CD4-positive, alpha-beta T cell treated with Interleukin-15 for 4 hours (primary cell): Measurements from ENCODE around the gene QRICH2.
"Not testable (repeated sequence)": the region's sequence is repeated elsewhere in the genome, so short reads cannot be mapped to it uniquely, and the experiment has no call there.

Source experiments
- DNase-seq: peaks from one replicate; pipeline ENCODE4 v3.0.0-alpha.2; 2020; ENCODE audit warnings: low spot score

QRICH2 gene

GRCh38 chr17:76265624-76266243, 42.3 kb downstream of the QRICH2 start:
- peak; percentile 68 for DNase-seq

- DNase-seq = peak; percentile 100
These were observed 43.1 kb downstream of the QRICH2 start, which contains the start of gene UBALD2 for GRCh38 chr17:76264755-76265623. Gene UBALD2 (plus strand): TSS chr17:76265348. CDS start chr17:76265506, 158 bp downstream.

DNA sequence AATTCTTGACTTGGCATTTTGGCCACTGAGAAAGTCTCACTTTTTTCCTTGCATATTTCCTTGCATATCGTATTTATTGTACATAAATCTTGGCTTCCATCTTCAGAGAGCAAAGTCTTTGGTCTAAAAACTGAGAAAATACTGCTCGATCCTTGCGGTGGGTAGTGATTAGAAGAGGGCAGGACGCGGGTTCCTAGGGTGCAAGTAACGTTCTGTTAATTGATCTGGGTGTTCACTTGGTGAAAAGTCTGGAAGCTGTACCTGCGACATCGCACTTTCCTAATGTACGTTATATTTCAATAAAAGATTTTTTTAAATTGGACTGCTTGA, 43.7 kb downstream of the QRICH2 start:
- no peak for DNase-seq

- no peak for DNase-seq
These were observed 44.2 kb downstream of the QRICH2 start for GRCh38 chr17:76263896-76264295.

GRCh38 chr17:76262732-76263344, 45.2 kb downstream of the QRICH2 start:
- DNase-seq = no peak

GRCh38 chr17:76261421-76262215, 46.5 kb downstream of the QRICH2 start:
- DNase-seq = no peak

GRCh38 chr17:76260669-76261068, 47.4 kb downstream of the QRICH2 start:
- DNase-seq = no peak

- no peak for DNase-seq
These were observed 47.9 kb downstream of the QRICH2 start for GRCh38 chr17:76260220-76260619.

- peak; percentile 45 for DNase-seq
These were observed 51.5 kb downstream of the QRICH2 start for GRCh38 chr17:76256430-76257050.

GRCh38 chr17:76255801-76256429, 52.2 kb downstream of the QRICH2 start:
- DNase-seq = no peak

DNA sequence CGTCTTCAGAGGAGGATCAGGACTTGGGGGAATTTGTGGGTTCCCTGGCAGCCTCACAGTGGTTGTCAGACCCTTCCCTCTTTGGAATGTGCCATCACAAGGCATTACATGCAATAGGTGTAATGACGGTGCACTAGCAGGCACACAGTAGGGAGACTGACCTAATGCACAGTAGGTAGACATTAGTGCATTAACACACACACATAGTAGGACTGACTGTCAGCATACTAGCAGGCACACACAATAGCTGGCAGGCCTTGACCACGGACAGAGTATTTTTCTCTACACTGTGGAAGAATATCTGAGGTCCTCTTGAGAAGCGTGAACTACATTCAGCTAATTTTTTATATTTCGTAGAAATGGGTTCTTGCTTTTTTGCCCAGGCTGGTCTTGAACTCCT, 53.8 kb downstream of the QRICH2 start:
- no peak for DNase-seq

DNA sequence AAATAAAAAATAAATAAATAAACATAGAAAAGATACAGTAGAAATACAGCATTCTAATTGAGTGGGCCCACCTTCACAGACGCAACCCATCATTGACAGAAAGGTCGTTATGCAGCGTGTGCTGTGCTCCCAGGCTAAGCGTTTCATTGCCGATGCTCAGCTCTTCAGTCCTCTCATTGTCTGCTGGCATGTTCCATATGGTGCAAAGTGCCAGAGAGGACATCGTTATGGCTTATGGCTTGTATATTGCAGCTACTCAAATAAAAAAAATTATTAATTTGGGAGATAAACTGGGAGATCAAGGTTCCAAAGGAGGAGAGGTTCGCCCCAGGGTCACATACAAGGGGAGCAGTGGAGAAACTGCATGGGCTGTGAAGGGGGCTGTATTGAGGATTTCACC, 54.2 kb downstream of the QRICH2 start:
- no peak for DNase-seq

GRCh38 chr17:76252967-76253766, 54.9 kb downstream of the QRICH2 start:
- DNase-seq = not testable (repeated sequence)

- peak; percentile 44 for DNase-seq
These were observed 55.8 kb downstream of the QRICH2 start for GRCh38 chr17:76252040-76252954.

- DNase-seq = no peak
These were observed 56.5 kb downstream of the QRICH2 start for GRCh38 chr17:76251478-76252039.

DNA sequence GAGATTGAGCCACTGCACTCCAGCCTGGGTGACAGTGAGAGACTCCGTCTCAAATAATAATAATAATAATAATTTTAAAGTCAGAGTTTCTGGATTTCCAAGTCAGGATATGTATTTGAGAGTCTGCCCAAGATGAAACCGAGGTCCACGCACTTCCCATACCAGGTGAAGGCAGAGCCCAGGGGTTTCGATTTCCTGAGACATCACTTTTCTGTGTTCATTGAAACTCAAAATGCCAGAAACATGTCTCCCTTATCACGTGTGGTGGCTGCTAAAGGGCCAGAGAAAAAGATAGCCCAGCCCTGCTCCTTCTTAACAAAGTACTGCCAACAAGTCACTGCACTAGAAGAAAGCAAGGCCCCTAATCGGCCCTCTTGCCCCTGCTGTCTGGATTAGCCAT, 57.9 kb downstream of the QRICH2 start:
- no peak for DNase-seq

GRCh38 chr17:76248013-76248782, 59.9 kb downstream of the QRICH2 start:
- no peak for DNase-seq

GRCh38 chr17:76247304-76247703, 60.8 kb downstream of the QRICH2 start:
- no peak for DNase-seq
